Cortex of kidney (tissue), 1 donor: ENCODE data around the gene UQCR11.

Experiments used
- DNase-seq: peaks from one replicate; lab custom pipeline; 2025; lab: John Stamatoyannopoulos, UW

Gene UQCR11

DNA sequence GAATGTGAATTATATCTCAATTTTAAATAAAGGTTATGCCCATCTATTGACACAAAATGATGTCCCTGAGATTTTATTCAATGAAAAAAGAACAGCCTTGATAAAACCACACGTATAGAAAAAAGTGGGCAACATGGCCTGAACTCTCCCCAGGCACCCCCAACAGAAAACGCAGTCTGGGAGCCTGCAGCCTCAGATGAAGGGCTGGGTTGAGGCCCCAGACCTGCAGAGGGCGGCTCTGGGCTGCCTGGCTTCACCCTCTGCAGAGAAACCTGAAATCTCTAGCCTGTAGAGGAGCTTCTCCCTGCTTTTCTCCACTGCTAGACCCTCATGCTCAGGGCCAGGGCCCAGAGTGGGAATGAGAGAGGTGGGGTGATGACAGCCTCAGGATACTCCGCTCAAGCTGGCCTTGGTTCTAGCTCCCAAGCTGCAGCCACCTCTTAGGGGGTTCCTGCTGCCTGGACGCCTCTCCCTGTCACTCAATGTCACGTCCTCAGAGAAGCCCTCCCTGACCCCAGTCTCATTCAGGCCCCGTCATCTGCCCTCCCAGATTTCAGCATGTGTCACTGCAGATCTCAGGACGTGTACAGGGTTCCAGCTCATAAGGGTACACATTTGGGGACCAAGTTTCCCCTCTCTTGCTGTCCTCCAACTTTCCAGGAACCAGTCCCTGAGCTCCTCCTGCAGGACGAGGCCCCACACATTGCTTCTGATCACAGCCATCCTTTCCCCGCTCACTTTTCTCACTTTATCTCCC is 14.4 kb downstream of the UQCR11 start:
- no peak for DNase-seq

DNA sequence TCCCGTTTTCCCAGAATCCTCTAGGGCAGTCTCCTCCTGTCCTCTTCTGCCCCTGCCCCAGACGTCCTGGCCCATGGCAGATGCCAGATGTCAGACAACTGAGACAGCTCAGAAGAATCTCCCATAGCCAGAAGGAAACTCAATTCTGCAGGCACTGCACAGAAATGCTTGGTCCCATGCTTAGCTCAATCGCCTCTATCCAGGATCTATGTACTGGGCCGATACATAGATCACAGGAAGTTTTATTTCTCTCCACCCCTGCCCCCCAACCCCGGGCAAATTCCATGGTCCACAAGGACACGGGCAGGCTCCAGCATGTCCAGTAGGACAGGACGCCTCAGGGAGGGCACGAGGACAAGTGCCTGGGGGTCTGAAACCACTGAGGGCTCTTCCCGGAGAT is 17.4 kb downstream of the UQCR11 start:
- no peak for DNase-seq

DNA sequence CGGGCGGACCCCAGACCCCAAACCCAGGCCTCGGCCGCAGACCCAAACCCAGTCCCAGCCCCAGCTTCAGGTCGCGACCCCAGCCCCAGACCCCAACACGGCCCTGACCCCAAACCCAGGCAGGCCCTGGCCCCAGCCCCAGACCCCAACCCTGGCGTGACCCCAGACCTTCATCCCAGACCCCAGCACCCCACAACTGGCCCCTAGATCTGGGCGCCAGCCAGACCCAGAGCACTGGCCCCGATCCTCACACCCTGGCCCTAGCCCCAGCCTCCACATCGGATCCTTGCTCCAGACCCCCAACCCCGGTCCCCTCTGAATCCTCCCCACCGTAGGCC is 20.1 kb downstream of the UQCR11 start:
- DNase-seq, result no peak

DNA sequence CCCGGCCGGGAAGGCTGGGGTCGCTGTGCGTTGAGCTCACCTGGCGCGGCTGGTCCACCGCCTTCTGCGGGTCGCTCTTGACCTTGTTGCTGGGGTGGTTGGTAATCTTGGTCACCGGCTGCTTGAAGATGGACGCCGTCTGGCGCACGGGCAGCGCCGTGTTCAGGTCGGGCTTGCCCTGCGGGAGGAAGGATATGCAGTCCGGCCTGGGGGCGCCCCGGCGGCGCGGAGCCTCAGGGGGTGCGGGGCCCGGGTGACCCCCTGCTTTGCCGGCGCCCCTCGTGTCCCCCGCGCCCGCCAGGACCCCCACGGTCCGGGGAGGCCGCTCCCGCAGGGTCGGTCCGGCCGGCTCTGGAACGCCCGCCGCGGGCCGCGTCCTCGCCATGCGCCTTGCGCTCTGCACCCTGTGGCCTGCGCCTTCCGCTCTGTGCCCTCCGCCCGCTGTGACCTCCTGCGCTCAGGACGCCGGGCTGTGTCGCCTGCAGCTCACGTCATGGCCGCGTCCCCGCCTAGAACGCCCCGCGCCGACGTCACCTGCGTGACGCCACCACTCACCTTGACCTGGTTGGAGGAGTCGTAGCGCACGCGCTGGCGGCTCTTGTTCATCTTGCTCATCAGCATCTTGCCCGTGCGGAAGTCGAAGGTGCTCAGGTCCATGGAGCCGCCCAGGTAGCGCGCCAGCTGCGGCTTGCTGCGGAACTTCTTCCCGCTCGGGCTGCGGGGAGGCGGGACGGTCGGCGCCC is 20.6 kb downstream of the UQCR11 start:
- no peak for DNase-seq

DNA sequence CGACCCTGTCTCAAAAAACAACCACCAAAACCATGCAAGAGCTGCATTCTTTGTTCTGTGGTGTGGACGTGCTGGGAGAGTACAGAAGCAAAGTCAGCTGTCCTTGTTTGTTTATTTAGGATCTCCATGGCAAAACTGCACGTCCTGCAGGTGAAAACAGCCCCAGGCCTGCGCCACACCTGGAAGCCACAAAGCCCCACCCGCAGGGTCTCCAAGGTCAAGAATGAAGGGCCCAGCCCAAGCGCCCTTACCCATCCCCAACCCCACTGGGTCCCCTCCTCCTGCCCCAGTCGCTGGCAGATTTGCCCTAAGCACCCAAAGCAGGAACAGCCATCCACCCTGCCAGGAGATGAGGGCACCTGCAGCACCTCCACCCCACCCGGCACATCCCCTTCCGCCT is 23.1 kb downstream of the UQCR11 start:
- no peak for DNase-seq

DNA sequence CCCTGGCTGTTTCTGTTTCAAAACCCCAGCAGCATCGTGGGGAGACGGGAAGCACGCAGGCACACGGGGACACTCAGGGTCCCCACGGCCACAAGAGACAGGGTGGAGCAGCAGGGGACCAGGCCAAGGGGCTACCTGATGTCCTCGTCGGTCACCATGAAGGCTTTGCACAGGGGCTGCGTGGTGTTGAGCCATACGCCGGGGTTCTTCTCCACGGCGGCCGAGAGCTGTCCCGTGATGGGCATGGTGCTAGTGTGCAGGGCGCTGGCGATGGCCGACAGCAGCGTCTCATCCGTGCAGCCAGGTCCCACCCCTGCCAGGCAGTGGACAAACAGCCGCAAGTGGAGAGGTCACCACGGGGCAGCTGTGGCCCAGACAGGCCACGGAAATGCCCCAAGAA is 24.3 kb downstream of the UQCR11 start:
- DNase-seq, result no peak

DNA sequence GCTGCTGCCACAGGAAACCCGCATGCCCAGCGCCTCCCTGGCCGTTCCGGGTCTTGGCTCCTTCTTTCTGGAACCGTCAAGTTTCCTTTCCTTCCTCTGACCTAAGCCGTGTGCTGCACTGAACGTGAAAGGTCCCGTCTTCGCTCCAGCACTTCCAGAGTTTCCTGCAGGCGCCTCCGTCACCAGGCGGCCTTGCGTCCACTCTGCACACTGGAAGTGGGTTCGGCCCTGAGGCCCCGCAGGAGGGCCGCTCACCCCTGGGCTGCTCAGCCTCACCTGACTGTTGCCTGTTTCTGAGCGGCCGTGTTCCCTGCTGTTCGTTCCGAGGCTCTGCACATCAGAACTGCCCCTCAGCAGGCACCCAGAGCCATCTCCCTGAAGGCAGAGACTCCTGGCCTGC is 24.9 kb downstream of the UQCR11 start:
- DNase-seq, result no peak

DNA sequence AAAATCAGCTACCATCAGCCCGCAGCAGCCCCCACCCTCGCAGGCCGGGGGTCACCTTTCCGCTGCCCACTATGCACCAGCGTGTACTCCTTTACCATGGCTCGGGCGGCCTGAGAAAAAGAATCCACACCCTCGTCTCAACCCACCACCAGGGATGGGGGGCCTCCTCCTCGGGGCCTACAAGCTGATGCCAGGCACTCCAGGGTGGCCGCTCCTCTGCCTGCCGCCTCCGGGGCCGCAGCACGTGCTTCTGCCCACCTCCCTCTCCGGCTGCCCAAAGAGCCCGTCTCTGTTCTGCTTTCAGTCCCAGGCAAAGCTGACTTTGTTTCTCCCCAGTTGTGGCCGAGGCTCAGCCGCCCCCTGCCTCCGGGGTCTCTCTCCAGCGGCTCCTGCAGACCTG is 26.0 kb downstream of the UQCR11 start:
- DNase-seq, result no peak

DNA sequence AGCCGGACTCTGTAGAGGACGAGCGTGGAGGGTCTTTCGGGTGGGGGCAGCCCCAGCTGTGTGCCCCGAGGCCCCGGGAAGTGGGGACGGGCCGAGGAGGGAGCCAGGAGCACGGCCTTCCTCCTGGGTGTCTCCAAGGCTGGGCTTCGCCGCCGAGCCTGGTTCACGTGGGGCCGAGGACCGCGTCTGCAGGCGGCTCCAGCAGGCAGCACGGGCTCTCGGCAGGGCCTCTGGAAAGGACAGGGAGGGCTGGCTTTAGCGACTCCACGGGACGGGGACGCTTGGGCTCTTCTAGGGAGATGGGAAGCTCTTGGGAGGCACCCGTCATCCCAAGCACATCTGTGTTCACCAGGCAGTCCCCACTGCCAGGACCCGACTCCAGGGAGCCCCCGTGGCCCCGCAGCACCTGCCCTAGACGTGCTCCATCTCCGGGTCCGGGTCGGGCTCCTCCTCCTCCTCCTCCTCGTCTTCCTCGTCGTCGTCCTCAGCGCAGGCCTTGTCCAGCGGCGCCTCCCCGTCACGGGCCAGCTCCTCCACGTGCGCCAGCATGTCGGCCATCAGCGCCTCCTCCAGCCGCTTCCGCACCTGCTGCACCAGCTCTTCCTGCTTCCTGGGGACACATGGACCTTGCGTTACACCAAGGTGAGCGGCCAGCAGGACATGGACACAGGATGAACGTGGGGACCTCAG is 27.2 kb downstream of the UQCR11 start:
- no peak for DNase-seq

DNA sequence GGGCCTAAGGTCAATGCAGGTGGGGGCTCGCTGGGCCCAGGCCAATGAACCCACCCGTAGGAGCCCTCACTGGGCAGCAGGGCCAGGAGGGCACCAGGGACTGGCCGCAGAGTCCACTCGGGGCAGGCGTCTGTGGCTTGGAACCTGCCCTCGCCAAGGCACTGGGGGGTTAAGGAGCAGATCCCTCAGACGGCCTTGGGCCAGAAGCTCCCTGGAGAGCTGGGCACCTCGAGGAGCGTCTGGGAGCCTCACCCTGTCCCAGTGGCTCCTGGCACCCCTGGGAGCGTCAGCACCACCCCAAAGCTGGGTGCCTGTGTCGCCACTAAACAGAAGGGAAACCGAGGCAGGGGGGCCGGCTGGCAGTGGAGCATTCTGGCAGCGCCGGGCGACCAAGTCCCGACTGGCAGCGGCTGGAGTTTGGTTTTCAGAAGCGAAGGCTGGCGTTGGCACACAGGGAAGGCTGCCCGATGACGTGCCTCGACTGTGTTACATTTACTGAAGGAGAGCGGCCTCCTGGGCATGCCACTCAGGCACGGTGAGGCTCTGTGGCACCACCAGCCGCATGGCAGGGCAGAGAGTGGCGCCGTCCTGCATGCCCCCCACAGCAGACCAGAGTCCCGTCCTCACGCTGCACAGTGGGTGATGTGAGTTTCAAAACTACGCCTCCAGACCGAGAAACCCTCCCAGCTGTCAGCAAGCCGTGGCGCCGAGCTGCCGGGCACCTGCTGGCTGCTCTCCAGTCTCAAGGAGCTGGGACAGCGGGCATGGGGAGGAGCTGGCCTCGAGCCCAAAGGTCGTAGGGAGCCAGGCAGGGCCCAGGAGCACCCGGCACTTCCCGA is 28.0 kb downstream of the UQCR11 start:
- no peak for DNase-seq

DNA sequence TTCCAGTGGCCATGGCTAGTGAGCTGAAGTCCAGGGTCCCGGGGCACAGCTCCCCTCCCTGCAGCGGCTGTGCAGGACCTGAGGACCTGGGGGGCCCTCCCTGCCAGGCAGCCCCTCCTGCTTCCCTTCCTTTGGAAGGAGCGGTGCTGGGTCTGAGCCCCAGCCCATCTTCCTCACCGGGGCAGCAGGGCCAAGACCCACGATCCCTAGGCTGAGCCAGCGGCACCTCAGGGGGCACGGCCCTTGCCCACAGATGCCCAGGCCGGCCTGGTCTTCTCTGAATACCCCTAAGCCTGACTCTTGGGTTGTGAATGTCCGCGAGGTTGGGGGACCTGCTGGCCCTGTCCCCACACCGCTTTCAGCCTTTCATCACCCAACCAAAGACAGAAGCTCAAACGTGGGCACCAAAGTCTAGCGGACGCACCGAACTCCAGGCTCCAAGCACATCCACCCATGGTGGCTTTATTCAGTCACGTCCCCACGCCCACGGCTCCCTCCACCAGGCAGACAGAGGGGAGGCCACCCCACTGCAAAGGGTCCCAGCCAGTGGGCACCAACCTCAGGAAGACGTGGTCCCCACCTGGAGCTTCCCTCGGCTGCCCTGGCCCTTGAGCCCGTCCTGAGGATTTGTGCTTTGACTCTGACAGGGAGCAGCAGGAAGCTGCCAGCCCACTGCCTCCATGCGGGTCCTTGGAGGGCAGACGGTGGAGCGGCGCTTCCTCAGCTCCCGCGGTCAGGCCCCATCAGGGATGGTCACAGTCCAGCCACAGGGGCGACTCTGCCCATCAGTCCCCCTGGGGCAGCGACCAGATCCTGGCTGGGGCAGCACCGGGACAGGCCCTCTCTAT is 28.8 kb downstream of the UQCR11 start:
- DNase-seq, result no peak

DNA sequence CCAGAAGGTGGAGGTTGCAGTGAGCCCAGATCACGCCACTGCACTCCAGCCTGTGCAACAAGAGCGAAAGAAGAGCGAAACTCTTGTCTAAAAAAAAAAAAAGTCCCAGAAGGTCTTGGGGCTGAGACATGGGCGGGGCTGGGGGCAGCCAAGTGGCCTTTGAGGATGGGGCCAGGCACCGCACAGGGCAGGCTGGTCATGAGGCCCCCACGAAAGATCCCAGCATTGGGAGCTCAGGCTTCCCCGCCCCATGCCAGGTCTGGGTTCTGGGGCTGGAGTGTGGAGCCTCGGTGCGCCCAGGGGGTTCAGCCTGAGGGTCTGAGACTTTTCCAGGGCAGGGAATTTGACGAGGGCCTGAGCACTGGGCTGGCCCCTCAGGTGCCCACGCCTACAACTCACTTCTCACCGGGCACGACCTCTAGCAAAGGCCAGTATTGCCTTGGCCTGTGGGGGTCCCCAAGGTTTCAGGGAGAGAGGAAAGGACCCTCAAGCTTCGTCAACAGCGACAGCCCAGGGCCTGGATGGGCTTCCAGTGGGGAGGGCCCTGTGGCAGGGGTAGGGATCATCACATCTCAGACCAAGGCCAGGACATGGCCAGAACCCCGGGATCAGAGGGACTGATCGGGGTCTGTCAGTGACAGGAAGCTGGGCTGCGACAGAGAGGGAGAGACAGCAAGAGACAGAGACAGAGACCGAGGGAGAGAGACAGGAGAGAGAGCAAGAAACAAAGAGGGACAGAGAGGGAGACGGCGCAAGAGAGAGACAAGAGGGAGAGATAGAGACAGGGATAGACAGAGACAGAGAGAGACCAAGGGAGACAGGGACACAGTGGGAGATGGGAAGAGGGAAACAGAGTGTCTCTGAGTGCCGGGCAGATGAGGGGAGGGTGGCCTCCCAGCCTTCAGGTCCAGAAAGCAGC is 29.7 kb downstream of the UQCR11 start:
- no peak for DNase-seq

DNA sequence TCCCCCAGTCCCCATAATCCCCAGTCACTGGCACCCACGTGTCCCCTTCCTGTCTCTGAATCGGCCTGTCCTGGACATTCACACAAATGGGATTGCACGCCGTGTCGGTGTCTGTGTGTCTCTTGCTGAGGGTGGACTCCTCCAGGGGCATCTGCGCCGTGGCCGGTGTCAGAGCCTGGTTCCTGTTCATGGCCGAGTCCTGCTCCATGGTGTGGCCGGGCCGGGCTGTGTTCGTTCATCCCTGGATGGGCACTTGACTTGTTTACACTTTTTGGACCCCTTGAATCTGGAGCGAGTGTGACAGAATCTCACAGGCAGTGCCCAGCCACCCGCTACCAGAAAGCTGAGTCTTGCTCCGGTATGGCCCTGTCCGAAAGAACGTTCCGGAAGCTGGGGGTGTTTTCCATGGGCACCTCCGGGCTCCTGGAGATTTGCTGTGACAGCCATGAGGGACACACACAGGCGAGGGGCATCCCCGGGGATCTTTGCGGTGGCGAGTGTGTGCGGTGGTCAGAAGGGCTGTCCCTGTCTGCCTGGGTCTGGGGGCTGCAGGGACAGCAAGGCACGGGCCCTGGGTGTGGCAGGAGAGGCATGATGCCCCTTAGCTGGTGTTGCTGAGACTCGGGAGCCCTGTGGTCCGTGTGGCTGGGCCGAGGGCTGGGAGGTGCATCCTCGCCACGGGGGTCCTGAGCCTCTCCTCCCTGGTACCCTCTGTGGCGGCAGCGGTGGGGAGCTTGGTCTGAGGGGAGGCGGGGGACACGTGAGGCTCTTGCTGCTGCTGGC is 30.7 kb downstream of the UQCR11 start:
- DNase-seq, result no peak

DNA sequence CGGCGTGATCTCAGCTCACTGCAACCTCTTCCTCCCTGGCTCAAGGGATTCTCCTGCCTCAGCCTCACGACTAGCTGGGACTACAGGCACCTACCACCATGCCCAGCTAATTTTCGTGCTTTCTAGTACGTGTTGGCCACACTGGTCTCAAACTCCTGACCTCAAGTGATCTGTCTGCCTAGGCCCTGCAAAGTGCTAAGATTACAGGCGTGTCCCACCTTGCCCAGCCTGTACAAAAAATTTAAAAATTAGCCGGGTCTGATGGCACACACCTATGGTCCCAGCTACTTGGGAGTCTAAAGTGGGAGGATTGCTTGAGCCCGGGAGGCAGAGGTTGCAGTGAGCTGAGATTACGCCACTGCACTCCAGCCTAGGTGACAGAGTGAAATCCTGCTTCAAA is 32.5 kb downstream of the UQCR11 start:
- no peak for DNase-seq

DNA sequence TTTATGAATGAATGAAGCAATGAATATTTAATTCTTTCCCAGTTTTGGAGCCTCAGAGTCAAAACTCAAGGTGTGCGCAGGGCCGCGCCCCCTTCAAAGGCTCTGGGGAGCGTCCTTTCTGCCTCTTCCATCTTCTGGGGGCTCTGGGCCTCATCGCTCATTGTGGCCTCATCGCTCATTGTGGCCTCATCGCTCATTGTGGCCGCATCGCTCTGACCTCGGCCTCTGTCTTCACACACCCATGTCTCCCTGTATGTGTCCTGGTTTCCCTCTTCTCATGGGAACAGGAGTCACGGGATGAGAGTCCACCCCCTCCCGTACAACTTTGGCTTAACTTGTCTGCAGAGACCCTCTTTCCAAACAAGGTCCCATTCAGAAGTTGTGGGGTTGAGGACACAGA is 33.9 kb downstream of the UQCR11 start:
- no peak for DNase-seq

DNA sequence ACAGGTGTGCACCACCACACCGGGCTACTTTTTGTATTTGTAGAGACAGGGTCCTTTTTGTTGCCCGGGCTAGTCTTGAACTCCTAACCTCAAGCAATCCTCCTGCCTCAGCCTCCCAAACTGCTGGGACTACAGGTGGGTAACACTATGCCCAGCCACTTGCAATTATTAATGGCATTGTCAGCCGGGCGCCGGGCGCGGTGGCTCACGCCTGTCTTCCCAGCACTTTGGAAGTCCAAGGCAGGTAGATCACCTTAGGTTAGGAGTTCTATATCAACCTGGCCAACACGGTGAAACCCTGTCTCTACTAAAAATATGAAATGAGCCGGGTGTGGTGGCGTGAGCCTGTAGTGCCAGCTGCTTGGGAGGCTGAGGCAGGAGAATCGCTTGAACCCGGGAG is 34.4 kb downstream of the UQCR11 start:
- no peak for DNase-seq

DNA sequence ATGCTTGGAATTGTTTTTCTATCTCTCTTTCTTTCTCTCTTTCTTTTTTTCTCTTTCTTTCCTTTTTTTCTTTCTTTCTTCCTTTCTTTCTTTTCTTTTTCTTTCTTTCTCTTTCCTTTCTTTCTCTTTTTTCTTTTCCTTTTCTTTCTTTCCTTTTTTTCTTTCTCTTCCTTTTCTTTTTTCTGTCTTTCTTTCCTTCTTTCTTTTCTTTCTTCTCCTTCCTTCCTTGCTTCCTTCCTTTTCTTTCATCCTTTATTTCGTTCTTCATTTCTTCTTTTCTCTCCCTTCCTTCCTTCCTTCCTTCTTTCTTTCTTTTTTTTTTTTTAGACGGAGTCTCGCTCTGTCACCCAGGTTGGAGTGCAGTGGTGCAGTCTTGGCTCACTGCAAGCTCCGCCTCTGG is 35.3 kb downstream of the UQCR11 start:
- DNase-seq, result no peak

DNA sequence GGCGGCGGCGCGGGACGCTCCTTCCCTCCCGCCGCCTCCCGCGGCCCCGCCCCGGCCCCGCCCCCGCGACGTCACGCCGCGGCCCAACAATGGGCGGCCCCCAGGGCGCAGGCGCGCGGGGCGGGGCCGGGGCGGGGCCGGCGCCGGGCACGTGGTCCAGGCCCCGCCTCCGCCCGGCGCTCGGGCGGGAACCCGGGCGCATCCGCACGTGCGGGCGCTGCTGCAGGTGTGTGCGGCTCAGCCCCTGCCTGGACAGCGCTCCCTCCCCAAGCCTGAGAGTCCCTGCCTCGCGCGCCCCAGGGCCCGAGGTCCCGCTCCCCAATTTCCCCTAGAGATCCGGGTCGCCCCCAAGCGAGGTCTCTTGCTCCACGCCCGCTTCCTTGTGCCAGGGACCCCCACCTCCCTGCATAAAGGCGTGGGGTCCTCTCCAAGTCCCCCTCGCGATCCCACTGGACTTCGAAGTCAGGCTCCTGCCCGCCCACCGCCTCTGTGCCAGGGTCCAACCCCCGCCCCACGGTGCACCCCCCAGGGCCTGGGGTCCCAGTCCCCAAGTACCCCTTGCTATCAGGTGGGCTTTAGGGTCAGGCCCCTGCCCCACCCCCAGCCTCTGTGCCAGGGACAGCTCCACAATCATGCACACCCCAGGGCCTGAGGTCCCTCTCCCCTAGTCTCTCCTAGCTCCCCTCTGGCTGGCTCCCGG is 36.8 kb downstream of the UQCR11 start, which contains the start of gene MEX3D:
Gene MEX3D (minus strand): TSS at position 6 of the 700 bp plus-strand sequence. CDS start 267 bp downstream, outside the sequence.
- no peak for DNase-seq

DNA sequence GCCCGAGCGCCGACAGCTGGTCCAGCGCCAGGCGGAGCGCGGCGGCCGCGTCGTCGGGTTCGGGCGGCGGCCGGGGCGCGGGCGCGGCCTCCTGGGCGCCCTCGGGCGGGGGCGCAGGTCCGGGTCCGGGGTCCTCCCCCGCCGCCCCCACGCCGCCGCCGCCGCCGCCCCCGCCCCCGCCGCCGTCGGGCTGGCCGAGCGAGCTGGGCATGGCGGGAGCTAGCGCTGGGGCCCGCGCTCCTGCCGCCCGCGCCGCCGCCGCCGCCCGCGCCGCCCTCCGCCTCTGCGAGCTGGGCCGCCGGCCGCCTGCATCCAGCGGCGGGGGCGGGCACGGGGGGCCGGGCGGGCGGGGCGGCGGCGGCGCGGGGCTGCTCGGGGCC is 37.4 kb downstream of the UQCR11 start:
- no peak for DNase-seq
